ENCODE data around the gene RNF32.
A peak's percentile ranks its signal among the peaks of the same experiment; 100 is the strongest.

RNF32 gene

GRCh38 chr7:156606691-156607331, 33.8 kb upstream of the RNF32 start:
- no peaks in the 10 kb centered on the region for H3K27me3 ChIP-seq (ENCODE audit: low read depth, low read length)
- no peaks in the 10 kb centered on the region for H3K9me3 ChIP-seq (ENCODE audit: control insufficient read depth in 1 of 2, low read length in 2 of 2)
- peak overlapping the region in 1 of 2 donors; percentile 66 for H3K4me3 ChIP-seq (ENCODE audit: low read depth in 1 of 2, low read length in 2 of 2)
- no peak overlapping the region for H3K27ac ChIP-seq (ENCODE audit: low read length)
- H3K36me3 ChIP-seq (ENCODE audit: control insufficient read depth in 1 of 2, insufficient read depth in 2 of 2, low read length in 2 of 2): no peaks in the 10 kb centered on the region
- H3K4me1 ChIP-seq (ENCODE audit: control insufficient read depth in 1 of 2, insufficient read depth in 2 of 2, low read length in 2 of 2): peaks cover 0 to 8% of the 10 kb centered on the region in 2 donors

- Histone ChIP-seq H3K27me3 (ENCODE audit: low read depth, low read length) (no peaks in the 10 kb centered on the region), H3K36me3 (ENCODE audit: control insufficient read depth in 1 of 2, insufficient read depth in 2 of 2, low read length in 2 of 2) (no peaks in the 10 kb centered on the region), H3K4me3 (ENCODE audit: low read depth in 1 of 2, low read length in 2 of 2) (peak overlapping the region; percentile 55 to 66), H3K4me1 (ENCODE audit: control insufficient read depth in 1 of 2, insufficient read depth in 2 of 2, low read length in 2 of 2) (peaks cover 0 to 8% of the 10 kb centered on the region in 2 donors), H3K27ac (ENCODE audit: low read length) (no peak overlapping the region), H3K9me3 (ENCODE audit: control insufficient read depth in 1 of 2, low read length in 2 of 2) (no peaks in the 10 kb centered on the region)
Observed at GRCh38 chr7:156607332-156608172, 33.0 kb upstream of the RNF32 start.

- no peak overlapping the region for H3K27ac ChIP-seq (ENCODE audit: low read length)
- no peaks in the 10 kb centered on the region for H3K9me3 ChIP-seq (ENCODE audit: control insufficient read depth in 1 of 2, low read length in 2 of 2)
- peak overlapping the region; percentile 55 to 66 for H3K4me3 ChIP-seq (ENCODE audit: low read depth in 1 of 2, low read length in 2 of 2)
- H3K4me1 ChIP-seq (ENCODE audit: control insufficient read depth in 1 of 2, insufficient read depth in 2 of 2, low read length in 2 of 2): peaks cover 0 to 8% of the 10 kb centered on the region in 2 donors
- H3K36me3 ChIP-seq (ENCODE audit: control insufficient read depth in 1 of 2, insufficient read depth in 2 of 2, low read length in 2 of 2): no peaks in the 10 kb centered on the region
- no peaks in the 10 kb centered on the region for H3K27me3 ChIP-seq (ENCODE audit: low read depth, low read length)
Observed at GRCh38 chr7:156608173-156608478, 32.4 kb upstream of the RNF32 start.

- no peaks in the 10 kb centered on the region for H3K9me3 ChIP-seq (ENCODE audit: control insufficient read depth in 1 of 2, low read length in 2 of 2)
- no peaks in the 10 kb centered on the region for H3K36me3 ChIP-seq (ENCODE audit: control insufficient read depth in 1 of 2, insufficient read depth in 2 of 2, low read length in 2 of 2)
- H3K27me3 ChIP-seq (ENCODE audit: low read depth, low read length): no peaks in the 10 kb centered on the region
- no peak overlapping the region for H3K27ac ChIP-seq (ENCODE audit: low read length)
- H3K4me3 ChIP-seq (ENCODE audit: low read depth in 1 of 2, low read length in 2 of 2): no peak overlapping the region
- H3K4me1 ChIP-seq (ENCODE audit: control insufficient read depth in 1 of 2, insufficient read depth in 2 of 2, low read length in 2 of 2): peaks cover 0 to 8% of the 10 kb centered on the region in 2 donors
Observed at GRCh38 chr7:156609010-156609877, 31.3 kb upstream of the RNF32 start.

GRCh38 chr7:156610130-156610529, 30.4 kb upstream of the RNF32 start:
- Histone ChIP-seq H3K4me1 (ENCODE audit: control insufficient read depth in 1 of 2, insufficient read depth in 2 of 2, low read length in 2 of 2) (peaks cover 0 to 8% of the 10 kb centered on the region in 2 donors), H3K4me3 (ENCODE audit: low read depth in 1 of 2, low read length in 2 of 2) (no peak overlapping the region), H3K9me3 (ENCODE audit: control insufficient read depth in 1 of 2, low read length in 2 of 2) (no peaks in the 10 kb centered on the region), H3K27me3 (ENCODE audit: low read depth, low read length) (no peaks in the 10 kb centered on the region), H3K27ac (ENCODE audit: low read length) (no peak overlapping the region), H3K36me3 (ENCODE audit: control insufficient read depth in 1 of 2, insufficient read depth in 2 of 2, low read length in 2 of 2) (no peaks in the 10 kb centered on the region)

GRCh38 chr7:156610601-156611000, 30.0 kb upstream of the RNF32 start:
- Histone ChIP-seq H3K9me3 (ENCODE audit: control insufficient read depth in 1 of 2, low read length in 2 of 2) (no peaks in the 10 kb centered on the region), H3K4me3 (ENCODE audit: low read depth in 1 of 2, low read length in 2 of 2) (no peak overlapping the region), H3K4me1 (ENCODE audit: control insufficient read depth in 1 of 2, insufficient read depth in 2 of 2, low read length in 2 of 2) (peaks cover 0 to 8% of the 10 kb centered on the region in 2 donors), H3K36me3 (ENCODE audit: control insufficient read depth in 1 of 2, insufficient read depth in 2 of 2, low read length in 2 of 2) (no peaks in the 10 kb centered on the region), H3K27ac (ENCODE audit: low read length) (no peak overlapping the region), H3K27me3 (ENCODE audit: low read depth, low read length) (no peaks in the 10 kb centered on the region)

GRCh38 chr7:156611014-156612010, 29.3 kb upstream of the RNF32 start:
- no peaks in the 10 kb centered on the region for H3K36me3 ChIP-seq (ENCODE audit: control insufficient read depth in 1 of 2, insufficient read depth in 2 of 2, low read length in 2 of 2)
- no peak overlapping the region for H3K27ac ChIP-seq (ENCODE audit: low read length)
- no peak overlapping the region for H3K4me3 ChIP-seq (ENCODE audit: low read depth in 1 of 2, low read length in 2 of 2)
- H3K4me1 ChIP-seq (ENCODE audit: control insufficient read depth in 1 of 2, insufficient read depth in 2 of 2, low read length in 2 of 2): peaks cover 0 to 8% of the 10 kb centered on the region in 2 donors
- H3K9me3 ChIP-seq (ENCODE audit: control insufficient read depth in 1 of 2, low read length in 2 of 2): no peaks in the 10 kb centered on the region
- no peaks in the 10 kb centered on the region for H3K27me3 ChIP-seq (ENCODE audit: low read depth, low read length)

GRCh38 chr7:156612930-156613329, 27.6 kb upstream of the RNF32 start:
- H3K36me3 ChIP-seq (ENCODE audit: control insufficient read depth in 1 of 2, insufficient read depth in 2 of 2, low read length in 2 of 2): no peaks in the 10 kb centered on the region
- H3K9me3 ChIP-seq (ENCODE audit: control insufficient read depth in 1 of 2, low read length in 2 of 2): no peaks in the 10 kb centered on the region
- H3K27ac ChIP-seq (ENCODE audit: low read length): no peak overlapping the region
- H3K4me3 ChIP-seq (ENCODE audit: low read depth in 1 of 2, low read length in 2 of 2): no peak overlapping the region
- H3K4me1 ChIP-seq (ENCODE audit: control insufficient read depth in 1 of 2, insufficient read depth in 2 of 2, low read length in 2 of 2): no peaks in the 10 kb centered on the region
- no peaks in the 10 kb centered on the region for H3K27me3 ChIP-seq (ENCODE audit: low read depth, low read length)

GRCh38 chr7:156614434-156615264, 25.9 kb upstream of the RNF32 start:
- Histone ChIP-seq H3K27ac (ENCODE audit: low read length) (no peak overlapping the region), H3K4me1 (ENCODE audit: control insufficient read depth in 1 of 2, insufficient read depth in 2 of 2, low read length in 2 of 2) (no peaks in the 10 kb centered on the region), H3K9me3 (ENCODE audit: control insufficient read depth in 1 of 2, low read length in 2 of 2) (no peaks in the 10 kb centered on the region), H3K36me3 (ENCODE audit: control insufficient read depth in 1 of 2, insufficient read depth in 2 of 2, low read length in 2 of 2) (no peaks in the 10 kb centered on the region), H3K4me3 (ENCODE audit: low read depth in 1 of 2, low read length in 2 of 2) (no peak overlapping the region), H3K27me3 (ENCODE audit: low read depth, low read length) (no peaks in the 10 kb centered on the region)

All from muscle layer of duodenum (tissue), 2 donors.